ENCODE data around the gene EHD1. TPM values are rescaled to one million over a fixed set of nuclear protein-coding genes. Genes with fewer than 3 reads are reported as not detected.

EHD1 gene
- total RNA-seq, 1 experiment from 2014 or later: 340 TPM

DNA sequence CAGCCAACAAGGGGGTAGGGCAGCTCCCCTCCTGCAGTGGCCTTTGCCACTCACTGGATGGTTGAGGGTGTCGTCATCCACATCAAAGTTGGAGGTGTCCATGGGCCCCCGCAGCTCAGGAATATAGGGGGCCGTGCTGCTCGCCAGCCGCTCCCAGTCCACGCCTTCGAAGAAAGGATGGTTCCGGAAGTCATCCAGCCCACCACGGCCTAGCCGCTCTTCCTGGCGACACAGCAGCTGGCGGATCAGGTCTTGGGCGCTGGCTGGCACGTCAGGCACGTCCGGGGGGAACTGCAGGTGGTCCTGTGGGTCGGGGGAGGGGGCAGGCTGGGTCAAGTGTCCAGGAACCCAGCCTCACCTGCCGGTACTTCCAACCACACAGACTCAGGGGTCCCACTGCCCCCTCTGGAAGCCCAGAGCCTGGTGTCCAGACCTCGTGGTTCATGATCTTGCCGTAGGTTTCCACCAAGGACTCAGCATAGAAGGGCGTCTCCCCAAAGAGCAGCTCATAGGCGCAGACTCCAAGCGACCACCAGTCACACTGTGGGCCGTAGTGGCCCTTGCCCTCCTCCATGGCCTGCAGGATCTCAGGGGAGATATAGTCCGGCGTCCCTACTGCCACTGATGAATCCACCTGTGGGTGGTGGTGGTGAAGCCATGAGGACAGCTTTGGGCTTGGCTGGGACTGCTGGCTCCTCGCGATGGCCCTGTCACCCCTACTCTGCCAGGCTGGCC is 39.7 kb downstream of the EHD1 start:
- Histone ChIP-seq H4K20me1 (ENCODE audit: low read length) (no peaks in the 10 kb centered on the region), H3K4me3 (ENCODE audit: low read length) (no peak overlapping the region), H3K27ac (ENCODE audit: low read length) (no peak overlapping the region), H3K79me2 (ENCODE audit: low read length) (peaks cover 24% of the 10 kb centered on the region), H3F3A (ENCODE audit: low read length, unreplicated experiment) (no peaks in the 10 kb centered on the region), H3K9me2 (replicated peaks; ENCODE audit: low read length) (no peaks in the 10 kb centered on the region), H3K4me2 (ENCODE audit: low read length) (no peak overlapping the region), H3K27me3 (ENCODE audit: low read length) (no peaks in the 10 kb centered on the region), H3K36me3 (ENCODE audit: low read depth, low read length) (peaks cover 26% of the 10 kb centered on the region), H3K4me1 (ENCODE audit: insufficient read depth, low read length) (peaks cover 38% of the 10 kb centered on the region), H2AFZ (ENCODE audit: low read length) (no peak overlapping the region), H3K9ac (ENCODE audit: low read length) (no peak overlapping the region), H3K9me3 (ENCODE audit: low read length) (no peaks in the 10 kb centered on the region)
- ChIA-PET CTCF (no interaction called here), POLR2A (ENCODE audit: unreplicated experiment) (no interaction called here)
- TF ChIP-seq EZH2phosphoT487 (IDR thresholded peaks at IDR 0.05; ENCODE audit: borderline replicate concordance, low read length): no peak
- TF ChIP-seq, protein P1, sequence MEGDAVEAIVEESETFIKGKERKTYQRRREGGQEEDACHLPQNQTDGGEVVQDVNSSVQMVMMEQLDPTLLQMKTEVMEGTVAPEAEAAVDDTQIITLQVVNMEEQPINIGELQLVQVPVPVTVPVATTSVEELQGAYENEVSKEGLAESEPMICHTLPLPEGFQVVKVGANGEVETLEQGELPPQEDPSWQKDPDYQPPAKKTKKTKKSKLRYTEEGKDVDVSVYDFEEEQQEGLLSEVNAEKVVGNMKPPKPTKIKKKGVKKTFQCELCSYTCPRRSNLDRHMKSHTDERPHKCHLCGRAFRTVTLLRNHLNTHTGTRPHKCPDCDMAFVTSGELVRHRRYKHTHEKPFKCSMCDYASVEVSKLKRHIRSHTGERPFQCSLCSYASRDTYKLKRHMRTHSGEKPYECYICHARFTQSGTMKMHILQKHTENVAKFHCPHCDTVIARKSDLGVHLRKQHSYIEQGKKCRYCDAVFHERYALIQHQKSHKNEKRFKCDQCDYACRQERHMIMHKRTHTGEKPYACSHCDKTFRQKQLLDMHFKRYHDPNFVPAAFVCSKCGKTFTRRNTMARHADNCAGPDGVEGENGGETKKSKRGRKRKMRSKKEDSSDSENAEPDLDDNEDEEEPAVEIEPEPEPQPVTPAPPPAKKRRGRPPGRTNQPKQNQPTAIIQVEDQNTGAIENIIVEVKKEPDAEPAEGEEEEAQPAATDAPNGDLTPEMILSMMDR (conservative IDR thresholded peaks at IDR 0.05; ENCODE audit: low read depth, low read length): no peak
- no peak for TF ChIP-seq EZH2 (IDR thresholded peaks at IDR 0.05; ENCODE audit: low read length, unreplicated experiment)
- DNase-seq (no peak), ATAC-seq (no peak)
- intact Hi-C loops (cut with micrococcal nuclease): no loop called here
- no TSS peak for BruUV-seq (replicated peaks)

DNA sequence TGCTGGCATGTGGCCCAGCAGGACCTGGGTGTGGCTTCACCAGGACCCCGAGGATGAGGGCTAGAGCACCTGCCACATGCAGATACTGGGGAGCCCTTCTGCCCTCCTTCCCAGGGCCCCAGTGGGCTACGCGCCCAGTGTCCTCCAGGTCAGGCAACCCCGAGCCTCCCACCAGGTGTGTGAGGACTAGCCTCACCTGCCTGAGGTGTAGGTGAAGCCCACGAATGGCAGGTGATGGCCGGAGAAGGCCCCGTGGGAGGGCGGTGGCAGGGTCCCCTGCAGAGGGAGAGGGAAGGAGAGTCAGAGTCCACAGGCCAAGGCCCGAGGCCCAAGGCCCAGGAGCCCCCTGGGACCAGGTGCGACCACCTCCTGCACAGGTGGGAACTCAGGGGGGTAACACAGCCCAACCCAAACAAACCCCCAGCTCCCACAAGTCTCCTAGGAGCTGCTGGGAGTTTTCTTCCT is 40.5 kb downstream of the EHD1 start:
- Histone ChIP-seq H3K4me1 (ENCODE audit: insufficient read depth, low read length) (peaks cover 29% of the 10 kb centered on the region), H3K79me2 (ENCODE audit: low read length) (peaks cover 15% of the 10 kb centered on the region), H3K4me3 (ENCODE audit: low read length) (no peak overlapping the region), H2AFZ (ENCODE audit: low read length) (no peak overlapping the region), H3K9ac (ENCODE audit: low read length) (no peak overlapping the region), H3K4me2 (ENCODE audit: low read length) (no peak overlapping the region), H3K27ac (ENCODE audit: low read length) (no peak overlapping the region), H3K27me3 (ENCODE audit: low read length) (no peaks in the 10 kb centered on the region), H4K20me1 (ENCODE audit: low read length) (no peaks in the 10 kb centered on the region), H3K9me2 (replicated peaks; ENCODE audit: low read length) (no peaks in the 10 kb centered on the region), H3F3A (ENCODE audit: low read length, unreplicated experiment) (no peaks in the 10 kb centered on the region), H3K9me3 (ENCODE audit: low read length) (no peaks in the 10 kb centered on the region), H3K36me3 (ENCODE audit: low read depth, low read length) (peaks cover 35% of the 10 kb centered on the region)
- ChIA-PET CTCF (no interaction called here), POLR2A (ENCODE audit: unreplicated experiment) (no interaction called here)
- DNase-seq (no peak), ATAC-seq (no peak)
- intact Hi-C loops (cut with micrococcal nuclease): no loop called here
- no TSS peak for BruUV-seq (replicated peaks)
- TF ChIP-seq EZH2phosphoT487 (IDR thresholded peaks at IDR 0.05; ENCODE audit: borderline replicate concordance, low read length) (no peak), EZH2 (IDR thresholded peaks at IDR 0.05; ENCODE audit: low read length, unreplicated experiment) (no peak)
- TF ChIP-seq, protein P1 (conservative IDR thresholded peaks at IDR 0.05; ENCODE audit: low read depth, low read length): no peak

DNA sequence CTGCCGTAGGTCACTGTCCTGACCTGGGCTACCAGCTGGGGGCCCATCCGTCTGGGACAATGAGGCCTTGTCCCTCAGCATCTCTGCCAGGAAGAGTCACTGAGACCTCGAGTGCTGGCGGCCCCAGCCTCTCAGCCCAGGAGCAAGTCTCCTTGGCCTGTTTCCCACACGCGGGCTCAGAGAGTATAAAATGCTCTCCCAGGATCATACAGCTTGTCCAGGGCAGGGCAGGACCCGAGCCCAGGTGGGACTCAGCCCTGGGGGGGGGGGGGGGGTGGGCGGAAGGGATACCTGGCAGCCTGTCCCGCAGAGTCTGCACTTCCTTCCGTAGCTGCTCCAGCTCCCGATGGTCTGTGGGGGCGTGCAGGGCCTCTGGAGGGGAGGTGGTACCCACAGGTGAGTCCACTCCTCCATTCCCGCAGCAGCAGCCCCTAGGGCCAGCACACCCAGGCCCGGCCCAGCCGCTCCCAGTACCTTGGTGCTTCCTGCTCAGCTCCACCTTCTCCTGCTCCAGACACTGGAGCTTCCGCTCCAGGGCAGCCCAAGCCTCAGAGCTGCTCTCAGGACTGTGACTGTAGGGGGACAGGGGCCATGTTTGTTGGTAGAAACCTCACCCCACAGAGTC is 41.9 kb downstream of the EHD1 start:
- Histone ChIP-seq H3K4me2 (ENCODE audit: low read length) (no peak overlapping the region), H4K20me1 (ENCODE audit: low read length) (no peaks in the 10 kb centered on the region), H3F3A (ENCODE audit: low read length, unreplicated experiment) (no peaks in the 10 kb centered on the region), H3K4me1 (ENCODE audit: insufficient read depth, low read length) (peaks cover 16% of the 10 kb centered on the region), H3K79me2 (ENCODE audit: low read length) (peaks cover 2% of the 10 kb centered on the region), H3K9me2 (replicated peaks; ENCODE audit: low read length) (no peaks in the 10 kb centered on the region), H3K27me3 (ENCODE audit: low read length) (no peaks in the 10 kb centered on the region), H3K36me3 (ENCODE audit: low read depth, low read length) (peaks cover 35% of the 10 kb centered on the region), H3K9me3 (ENCODE audit: low read length) (no peaks in the 10 kb centered on the region), H3K27ac (ENCODE audit: low read length) (no peak overlapping the region), H3K9ac (ENCODE audit: low read length) (no peak overlapping the region), H3K4me3 (ENCODE audit: low read length) (no peak overlapping the region), H2AFZ (ENCODE audit: low read length) (no peak overlapping the region)
- intact Hi-C loops (cut with micrococcal nuclease): no loop called here
- TF ChIP-seq EZH2phosphoT487 (IDR thresholded peaks at IDR 0.05; ENCODE audit: borderline replicate concordance, low read length): no peak
- TF ChIP-seq, protein P1 (conservative IDR thresholded peaks at IDR 0.05; ENCODE audit: low read depth, low read length): no peak
- no peak for TF ChIP-seq EZH2 (IDR thresholded peaks at IDR 0.05; ENCODE audit: low read length, unreplicated experiment)
- DNase-seq (no peak), ATAC-seq (no peak)
- ChIA-PET CTCF (no interaction called here), POLR2A (ENCODE audit: unreplicated experiment) (no interaction called here)
- BruUV-seq (replicated peaks): no TSS peak
